Caco-2 (cell line): ENCODE measurements around the gene SPACDR. TPM values are rescaled to one million over a fixed set of nuclear protein-coding genes. Genes with fewer than 3 reads are reported as not detected.

Experiments
- BruUV-seq: library from RNA; stranded (reverse); fragments of 400-500 nt; replicated peaks from 2 replicates; lab custom pipeline; 2021; lab: Mats Ljungman, UMichigan
- CTCF ChIA-PET: fragments of 300-600 bp; sonication (Branson Sonifier 250); formaldehyde crosslinking; loops from one replicate; lab custom pipeline; 2022; ENCODE audit warnings: antibody characterized with exemption; lab: Charles Lee
- POLR2A ChIA-PET: fragments of 300-600 bp; sonication (Branson Sonifier 250); formaldehyde crosslinking; loops from one replicate; lab custom pipeline; 2022; ENCODE audit warnings: antibody characterized with exemption; lab: Charles Lee
- DNase-seq, 2 experiments: peaks; one replicate each; pipeline versions ENCODE4 v3.0.0 to v3.0.0-alpha.2; 2020 to 2022
- H3K27me3 ChIP-seq: replicated peaks from 2 replicates; pipeline ENCODE4 v1.6.0; 2011; ENCODE audit warnings: low read length; ENCODE audit not compliant: control insufficient read depth, insufficient read depth
- H3K36me3 ChIP-seq: 2 replicates; pipeline ENCODE4 v1.5.1; 2011; ENCODE audit warnings: low read length; ENCODE audit not compliant: control insufficient read depth, insufficient read depth
- H3K4me1 ChIP-seq: fragments of 250-450 bp; sonication (Bioruptor Pico); 2 replicates; pipeline ENCODE4 v1.5.1; 2020; ENCODE audit warnings: mild to moderate bottlenecking
- H3K4me3 ChIP-seq: 2 replicates; pipeline ENCODE4 v1.5.1; 2011; ENCODE audit warnings: low read depth, mild to moderate bottlenecking, control low read depth, low read length
- H3K9me3 ChIP-seq: fragments of 250-450 bp; sonication (Bioruptor Pico); 2 replicates; pipeline ENCODE4 v1.5.1; 2020; ENCODE audit warnings: mild to moderate bottlenecking, moderate library complexity
- H3K27ac Mint-ChIP-seq: one replicate; pipeline ENCODE4 v1.8.0; 2022; ENCODE audit warnings: mixed read lengths; ENCODE audit not compliant: unreplicated experiment
- H3K27me3 Mint-ChIP-seq: one replicate; pipeline ENCODE4 v1.8.0; 2022; ENCODE audit warnings: mixed read lengths; ENCODE audit not compliant: insufficient read depth, unreplicated experiment
- H3K36me3 Mint-ChIP-seq: one replicate; pipeline ENCODE4 v1.8.0; 2022; ENCODE audit warnings: mild to moderate bottlenecking, mixed read lengths; ENCODE audit not compliant: insufficient read depth, unreplicated experiment
- H3K4me1 Mint-ChIP-seq: one replicate; pipeline ENCODE4 v1.8.0; 2022; ENCODE audit warnings: low read depth, mixed read lengths; ENCODE audit not compliant: unreplicated experiment
- H3K4me3 Mint-ChIP-seq: one replicate; pipeline ENCODE4 v1.8.0; 2022; ENCODE audit warnings: mild to moderate bottlenecking, moderate library complexity, mixed read lengths; ENCODE audit not compliant: unreplicated experiment
- H3K9me3 Mint-ChIP-seq: one replicate; pipeline ENCODE4 v1.8.0; 2022; ENCODE audit warnings: mixed read lengths; ENCODE audit not compliant: unreplicated experiment
- CTCF ChIP-seq, 2 experiments: fragments of 200-600 bp in 1 of 2; IDR thresholded peaks; 1 replicate in 1 of 2; 2 replicates in 1 of 2; pipeline versions ENCODE4 v1.5.1 to v1.8.0; 2011 to 2022; ENCODE audit warnings: antibody characterized with exemption in 1 of 2, control low read depth in 1 of 2, inconsistent platforms in 1 of 2, low read depth in 1 of 2, low read length in 1 of 2, mild to moderate bottlenecking in 1 of 2, moderate library complexity in 1 of 2; ENCODE audit not compliant: insufficient read depth in 1 of 2, severe bottlenecking in 1 of 2, unreplicated experiment in 1 of 2
- intact Hi-C: fragments of 100-400 bp; cut with micrococcal nuclease; formaldehyde crosslinking; loops from one replicate; pipeline ENCODE4 v1.10.0; 2022; ENCODE audit not compliant: unreplicated experiment
- total RNA-seq: library from RNA; stranded (reverse); gene quantifications from 2 replicates; pipeline ENCODE4 v1.2.3, GENCODE V29; 2022

Gene SPACDR
- total RNA-seq, 1 experiment from 2014 or later = 0.41 TPM

GRCh38 chr7:100430493-100431285 lies 33.4 kb downstream of the SPACDR start:
- CTCF ChIA-PET = interaction anchor here (1.1 to 1.8 kb wide), 2 partner anchors 20 to 421 kb away, joined by 3 to 6 read pairs; partner anchors contain the start of gene SLC12A9
- POLR2A ChIA-PET = interaction anchor here (0.6 to 2.3 kb wide), 3 partner anchors 155 to 460 kb away, joined by 3 to 24 read pairs (median 3); partner anchors contain the start of genes FBXO24 and LRCH4
- Mint-ChIP-seq H3K9me3 (no peaks in the 10 kb centered on the region), H3K27me3 (peaks cover 4% of the 10 kb centered on the region), H3K4me3 (peak overlapping the region; percentile 89), H3K36me3 (peaks cover 69% of the 10 kb centered on the region), H3K4me1 (peaks cover 23% of the 10 kb centered on the region), H3K27ac (no peak overlapping the region)
- intact Hi-C loops = no loop called here
- Histone ChIP-seq H3K27me3 (no peaks in the 10 kb centered on the region), H3K36me3 (no peaks in the 10 kb centered on the region; the same call in 1 of the 2 replicates), H3K4me1 (0 out of 2 replicates have a peak, but pooled peaks cover 10% of the 10 kb centered on the region), H3K9me3 (no peaks in the 10 kb centered on the region), H3K4me3 (peak overlapping the region; percentile 88)
- no peak for DNase-seq
- BruUV-seq = no TSS peak
- TF ChIP-seq CTCF (IDR thresholded peaks at IDR 0.05; ENCODE audit: insufficient read depth in 1 of 2, low read depth in 1 of 2, low read length in 1 of 2, severe bottlenecking in 1 of 2, unreplicated experiment in 1 of 2) = no peak

- BruUV-seq = TSS peak; percentile 58
- Histone ChIP-seq H3K36me3 (no peaks in the 10 kb centered on the region; the same call in 1 of the 2 replicates), H3K9me3 (no peaks in the 10 kb centered on the region), H3K4me3 (peak within 1 kb of the TSS; percentile 88), H3K4me1 (0 out of 2 replicates have a peak, but pooled peaks cover 10% of the 10 kb centered on the region), H3K27me3 (no peaks in the 10 kb centered on the region)
- CTCF ChIA-PET = interaction anchor here (1.1 to 1.9 kb wide), 5 partner anchors 21 to 422 kb away, joined by 3 to 7 read pairs (median 6); partner anchors contain the start of genes AP4M1 and SLC12A9
- H3K9me3 Mint-ChIP-seq = no peaks in the 10 kb centered on the region
- peaks cover 4% of the 10 kb centered on the region for H3K27me3 Mint-ChIP-seq
- peak; percentile 97 to 98 for DNase-seq
- peaks cover 18% of the 10 kb centered on the region for H3K4me1 Mint-ChIP-seq
- peak within 1 kb of the TSS; percentile 89 for H3K4me3 Mint-ChIP-seq
- H3K36me3 Mint-ChIP-seq = peaks cover 61% of the 10 kb centered on the region
- POLR2A ChIA-PET = interaction anchor here (0.6 to 2.3 kb wide), 9 partner anchors 15 to 460 kb away, joined by 3 to 24 read pairs (median 5); partner anchors contain the start of genes AGFG2, FBXO24, LRCH4 and MOSPD3
- no peak for TF ChIP-seq CTCF (IDR thresholded peaks at IDR 0.05; ENCODE audit: insufficient read depth in 1 of 2, low read depth in 1 of 2, low read length in 1 of 2, severe bottlenecking in 1 of 2, unreplicated experiment in 1 of 2)
- peak within 1 kb of the TSS; percentile 99 for H3K27ac Mint-ChIP-seq
- intact Hi-C loops = loop anchor here (2.0 kb wide), 1 partner anchor 109 kb away; the partner anchor contains the start of gene AGFG2
These were observed 34.2 kb downstream of the SPACDR start, which contains the start of gene MEPCE for GRCh38 chr7:100429637-100430492. Gene MEPCE (plus strand): TSS chr7:100429831. CDS start chr7:100430019, 188 bp downstream.
